HG02571 (cell line): ENCODE measurements around the gene PSORS1C1.
"Not testable (repeated sequence)": the region's sequence is repeated elsewhere in the genome, so short reads cannot be mapped to it uniquely, and the experiment has no call there.

Source experiments
- ATAC-seq: cut with Tn5 transposase; IDR thresholded peaks from one replicate; pipeline ENCODE4 v1.9.1; 2021; ENCODE audit warnings: mild to moderate bottlenecking, moderate library complexity; ENCODE audit not compliant: unreplicated experiment

PSORS1C1 gene

DNA sequence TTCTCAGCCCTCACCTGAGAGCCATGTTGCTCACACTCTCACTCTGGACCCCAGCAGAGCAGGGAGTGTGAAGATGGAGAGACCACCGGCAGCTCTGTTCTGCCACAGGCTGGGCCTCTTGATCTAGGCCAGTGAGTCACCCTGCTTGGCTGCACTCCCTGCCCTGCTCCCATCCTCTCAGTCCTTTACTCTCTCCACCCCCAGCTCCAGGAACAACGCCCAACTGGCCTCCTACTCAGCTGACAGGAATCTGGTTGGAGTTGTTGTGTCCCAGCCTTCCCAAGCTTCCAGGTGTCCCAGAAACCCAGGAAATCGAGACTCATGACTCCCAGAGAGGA lies at the start of gene PSORS1C1:
Gene PSORS1C1 (plus strand): TSS at position 260 of the 338 bp plus-strand sequence. CDS start 14,833 bp downstream, outside the sequence.
- ATAC-seq, result no peak

DNA sequence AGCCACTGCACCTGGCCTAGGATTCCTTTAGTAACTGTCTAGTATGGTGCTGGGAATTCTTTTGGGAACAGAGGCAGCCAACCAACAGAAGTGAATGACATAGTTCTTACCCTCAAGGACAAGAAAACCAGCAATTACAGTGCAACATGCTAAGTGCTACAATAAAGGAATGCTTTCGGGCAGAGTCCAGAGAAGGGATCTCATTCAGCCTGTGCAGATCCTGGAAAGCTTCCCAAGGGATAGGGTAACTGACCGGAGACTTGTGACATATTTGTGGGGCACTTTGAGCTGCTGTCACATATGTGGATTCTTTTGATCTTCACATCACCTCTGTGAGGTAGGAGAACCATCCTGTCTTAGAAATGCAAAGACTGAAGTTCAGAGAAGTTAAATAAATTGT lies 49.0 kb upstream of the PSORS1C1 start:
- ATAC-seq, result no peak

DNA sequence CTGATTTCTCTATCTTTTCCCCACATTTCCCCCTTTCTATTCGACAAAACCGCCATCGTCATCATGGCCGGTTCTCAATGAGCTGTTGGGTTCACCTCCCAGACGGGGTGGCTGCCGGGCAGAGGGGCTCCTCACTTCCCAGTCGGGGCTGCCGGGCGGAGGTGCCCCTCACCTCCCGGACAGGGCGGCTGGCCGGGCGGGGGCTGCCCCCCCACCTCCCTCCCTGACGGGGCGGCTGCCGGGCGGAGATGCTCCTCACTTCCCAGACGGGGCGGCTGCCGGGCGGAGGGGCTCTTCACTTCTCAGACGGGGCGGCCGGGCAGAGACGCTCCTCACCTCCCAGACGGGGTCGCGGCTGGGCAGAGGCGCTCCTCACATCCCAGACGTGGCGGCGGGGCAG lies 47.6 kb upstream of the PSORS1C1 start:
- not testable (repeated sequence) for ATAC-seq

DNA sequence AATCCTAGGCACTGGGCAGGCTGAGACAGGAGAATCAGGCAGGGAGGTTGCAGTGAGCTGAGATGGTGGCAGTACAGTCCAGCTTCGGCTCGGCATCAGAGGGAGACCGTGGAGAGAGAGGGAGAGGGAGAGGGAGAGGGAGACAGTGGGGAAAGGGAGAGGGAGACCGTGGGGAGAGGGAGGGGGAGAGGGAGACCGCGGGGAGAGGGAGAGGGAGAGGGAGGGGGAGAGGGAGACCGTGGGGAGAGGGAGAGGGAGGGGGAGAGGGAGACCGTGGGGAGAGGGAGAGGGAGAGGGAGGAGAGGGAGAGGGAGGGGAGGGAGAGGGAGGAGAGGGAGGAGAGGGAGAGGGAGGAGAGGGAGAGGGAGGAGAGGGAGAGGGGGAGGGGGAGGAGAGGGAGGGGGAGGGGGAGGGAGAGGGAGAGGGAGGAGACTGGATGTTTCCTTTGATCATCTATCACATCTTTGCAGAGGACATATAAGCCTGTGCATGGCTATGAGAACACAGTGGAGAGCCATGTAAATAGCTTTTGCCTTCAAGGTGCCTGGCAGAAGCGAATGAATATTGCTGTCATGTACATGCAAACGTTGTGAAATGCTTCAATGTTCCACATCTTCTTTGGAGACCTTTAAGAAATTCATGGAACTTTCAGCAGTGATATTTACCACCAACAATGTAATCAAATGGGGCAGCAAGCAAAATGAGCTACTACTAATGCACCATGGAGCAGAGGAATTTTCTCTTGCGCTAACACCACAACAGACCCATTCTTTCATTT lies 46.5 kb upstream of the PSORS1C1 start:
- ATAC-seq, result not testable (repeated sequence)

DNA sequence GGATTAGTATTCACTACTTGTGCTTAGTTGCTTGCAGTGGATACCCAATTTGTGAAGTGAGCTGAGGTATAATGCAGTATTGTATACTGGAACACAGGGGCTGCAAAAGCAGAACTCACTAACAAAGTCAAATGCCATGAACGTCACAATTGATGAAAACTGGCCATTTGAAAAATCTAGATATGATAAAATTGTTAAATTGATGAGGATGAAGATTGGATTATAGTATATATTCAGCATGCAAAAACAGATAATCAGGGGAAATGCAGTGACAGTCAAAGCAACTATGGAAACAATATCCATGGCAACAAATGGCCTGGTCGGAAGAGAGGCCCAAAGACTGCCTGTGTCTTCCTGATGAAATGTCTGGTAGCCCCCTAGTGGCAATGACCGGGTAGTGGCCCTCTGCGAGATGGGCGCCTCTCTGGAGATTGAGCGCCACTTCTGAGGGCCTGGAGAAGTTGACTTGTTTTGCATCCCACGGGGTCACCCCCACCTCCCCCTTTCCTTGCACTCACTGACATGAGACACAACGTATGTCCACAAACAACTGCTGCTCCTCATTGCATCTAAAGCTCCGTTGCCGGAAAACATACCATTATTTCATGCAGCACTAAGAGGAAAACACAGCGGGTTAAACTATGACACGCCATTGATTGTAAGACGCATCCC lies 45.8 kb upstream of the PSORS1C1 start:
- peak; percentile 61 for ATAC-seq

DNA sequence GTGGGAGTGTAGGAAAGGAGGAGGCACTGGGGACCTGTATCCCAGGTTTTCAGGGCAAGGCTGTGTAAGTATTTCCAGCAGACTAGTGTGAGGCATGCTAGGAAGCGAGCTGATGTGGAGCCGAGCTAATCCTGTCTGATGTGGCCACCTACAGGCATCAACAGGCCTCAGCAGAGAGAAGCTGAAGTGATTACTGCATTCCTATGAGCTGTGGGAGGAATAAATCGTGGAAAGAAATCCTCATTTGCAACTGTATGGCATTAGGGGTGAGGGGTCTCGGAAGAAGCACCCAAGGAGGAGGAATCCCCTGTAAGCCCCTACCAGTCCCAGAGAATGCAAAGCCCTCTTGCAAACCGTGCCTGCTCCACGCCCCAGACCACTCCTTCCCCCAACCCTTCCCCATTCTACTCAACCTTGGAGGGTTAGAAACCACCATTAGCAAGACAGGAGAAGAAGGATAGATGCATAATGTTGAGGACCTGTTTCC lies 43.8 kb upstream of the PSORS1C1 start:
- ATAC-seq, result no peak

DNA sequence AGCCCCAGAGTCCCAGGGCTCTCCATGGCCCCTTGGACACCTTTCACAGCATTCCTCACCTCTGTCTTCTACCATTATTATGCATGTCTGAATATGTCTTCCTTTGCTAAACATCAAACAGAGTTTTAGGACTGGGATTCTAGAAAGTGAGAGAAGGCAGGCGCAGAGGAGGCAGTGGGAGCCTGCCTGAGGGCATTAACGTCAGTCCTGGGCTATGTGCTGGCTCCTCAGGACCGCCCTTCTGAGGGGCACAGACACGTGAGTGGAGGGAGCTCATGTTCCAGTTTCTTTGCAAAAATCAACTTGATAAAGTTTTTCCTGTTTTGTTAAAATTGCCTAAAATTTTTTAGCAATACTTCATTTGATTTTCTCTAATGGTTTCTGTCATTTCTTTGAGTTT lies 40.2 kb upstream of the PSORS1C1 start:
- ATAC-seq, result no peak

DNA sequence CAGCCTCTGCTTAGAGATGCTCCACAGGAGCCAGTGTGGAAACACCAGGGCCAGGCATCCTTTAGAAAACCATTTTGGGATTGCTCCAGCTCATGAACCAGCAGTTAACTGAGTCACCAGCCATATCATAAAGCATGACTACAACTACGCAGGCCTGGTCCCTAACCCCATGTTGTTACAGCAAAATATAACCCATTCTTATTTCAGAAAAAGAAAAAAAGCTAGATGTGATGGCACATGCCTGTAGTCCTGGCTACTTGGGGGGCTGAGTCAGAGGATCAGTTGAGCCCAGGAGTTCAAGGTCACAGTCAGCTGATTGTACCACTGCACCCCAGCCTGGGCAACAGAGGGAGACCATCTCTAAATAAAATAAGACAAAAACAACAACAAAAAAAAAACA lies 39.1 kb upstream of the PSORS1C1 start:
- no peak for ATAC-seq

DNA sequence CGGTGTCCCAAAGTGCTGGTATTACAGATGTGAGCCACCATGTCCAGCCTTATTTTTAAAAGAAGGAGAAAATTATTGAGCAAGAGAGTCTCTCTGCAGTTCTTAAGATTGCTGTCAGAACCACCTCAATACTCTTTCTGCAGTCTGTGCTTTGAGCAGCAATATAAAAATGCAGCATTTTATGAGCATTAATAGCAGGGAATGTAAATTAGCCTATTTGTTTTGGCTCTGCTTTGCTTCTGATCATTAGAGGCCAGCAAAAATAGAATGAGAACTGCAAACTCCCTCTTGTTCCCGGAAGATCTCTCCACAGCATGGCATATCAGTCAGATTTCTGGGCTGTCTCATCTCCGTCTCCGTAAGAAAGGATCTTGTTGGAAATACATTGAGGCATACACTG lies 38.0 kb upstream of the PSORS1C1 start:
- ATAC-seq, result no peak

GRCh38 chr6:31079656-31080261 lies 34.8 kb upstream of the PSORS1C1 start:
- ATAC-seq, result no peak

DNA sequence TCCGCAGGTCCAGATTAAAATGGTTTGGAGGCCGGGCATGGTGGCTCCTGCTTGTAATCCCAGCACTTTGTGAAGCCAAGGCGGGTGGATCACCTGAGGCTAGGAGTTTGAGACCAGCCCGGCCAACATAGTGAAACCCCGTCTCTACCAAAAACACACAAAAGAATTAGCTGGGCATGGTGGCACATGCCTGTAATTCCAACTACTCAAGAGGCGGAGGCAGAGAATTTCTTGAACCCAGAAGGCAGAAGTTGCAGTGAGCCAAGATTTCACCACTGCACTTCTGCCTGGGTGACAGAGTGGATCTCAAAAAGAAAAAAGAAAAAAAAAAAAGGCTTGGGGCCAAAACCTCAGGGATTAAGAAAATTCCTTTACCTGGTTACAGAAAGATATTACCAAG lies 32.7 kb upstream of the PSORS1C1 start:
- ATAC-seq, result no peak

GRCh38 chr6:31083742-31084354 lies 30.8 kb upstream of the PSORS1C1 start:
- ATAC-seq, result no peak

DNA sequence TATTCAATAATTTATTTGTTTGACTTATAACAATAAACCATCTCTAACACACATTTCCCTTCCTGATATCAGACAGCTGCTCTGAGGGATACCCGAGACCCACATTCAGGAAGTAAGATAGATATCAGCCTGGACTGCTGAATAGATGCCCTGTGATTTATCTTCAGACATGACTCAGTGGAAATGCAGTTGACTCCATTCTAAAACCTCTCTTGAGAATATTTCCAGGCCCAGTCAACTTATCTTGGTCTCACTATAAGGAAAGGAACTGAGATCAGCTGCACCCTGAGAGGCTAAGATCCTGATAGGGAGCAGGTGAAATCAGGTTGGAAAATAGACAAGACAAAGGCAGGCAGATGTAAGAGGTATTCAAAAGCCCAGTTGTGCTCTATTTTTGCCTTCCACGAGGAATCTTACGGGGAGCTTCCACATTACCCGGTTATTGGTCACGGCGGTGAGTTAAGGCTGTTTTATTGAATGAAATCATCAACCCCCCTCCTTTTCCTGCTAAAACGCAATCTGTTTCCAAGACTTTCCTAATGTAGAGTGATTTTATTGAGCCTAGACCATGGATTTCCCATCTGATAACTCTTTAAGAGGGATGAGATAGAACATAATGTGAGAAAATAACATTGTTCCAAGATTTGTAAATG lies 27.7 kb upstream of the PSORS1C1 start:
- no peak for ATAC-seq

DNA sequence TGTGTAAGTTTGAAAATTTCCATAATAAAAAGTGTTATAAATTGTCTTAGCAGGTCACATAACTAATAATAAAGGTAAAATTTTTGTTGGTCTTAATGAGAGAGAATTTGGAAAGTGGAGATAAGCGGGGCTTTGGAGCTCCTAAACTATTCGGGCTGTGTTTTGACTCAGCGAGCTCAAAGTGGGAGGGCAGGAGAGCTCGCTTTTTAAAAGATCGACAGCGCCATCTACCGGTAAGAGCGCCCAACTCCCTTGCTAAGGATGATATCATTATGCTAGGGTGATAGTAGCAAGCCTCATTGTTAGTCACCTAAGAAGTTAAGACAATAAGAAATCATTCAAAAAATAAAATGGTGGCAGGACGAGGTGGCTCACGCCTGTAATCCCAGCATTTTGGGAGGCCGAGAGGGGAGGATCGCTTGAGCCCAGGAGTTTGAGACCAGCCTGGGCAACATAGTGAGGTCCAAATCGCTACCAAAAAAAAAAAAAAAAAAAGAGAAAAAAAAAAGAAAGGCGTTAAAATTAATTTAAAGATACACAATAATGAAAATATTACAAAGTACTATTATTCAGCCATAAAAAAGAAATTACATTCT lies 27.0 kb upstream of the PSORS1C1 start:
- ATAC-seq, result no peak

- ATAC-seq, result no peak
Measured at GRCh38 chr6:31090275-31090972, 24.2 kb upstream of the PSORS1C1 start.

GRCh38 chr6:31090973-31091364 lies 23.6 kb upstream of the PSORS1C1 start:
- no peak for ATAC-seq

DNA sequence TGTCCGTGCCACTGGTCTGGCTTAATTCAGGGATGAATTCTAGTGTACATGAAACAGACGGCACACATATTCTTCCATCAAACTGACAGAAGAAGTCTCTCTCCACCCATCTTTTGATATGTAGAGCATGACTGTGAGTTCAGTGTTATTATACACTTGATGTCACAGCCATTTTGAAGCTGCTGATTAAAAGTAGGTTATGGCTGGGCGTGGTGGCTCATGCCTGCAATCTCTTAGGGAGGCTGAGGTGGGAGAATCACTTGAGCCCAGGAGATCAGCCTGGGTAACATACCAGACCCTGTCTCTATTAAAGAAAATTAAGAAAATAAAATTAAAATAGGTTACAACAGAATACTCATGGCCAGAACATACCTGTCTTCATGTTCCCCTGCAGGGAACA lies 22.9 kb upstream of the PSORS1C1 start:
- ATAC-seq, result no peak

DNA sequence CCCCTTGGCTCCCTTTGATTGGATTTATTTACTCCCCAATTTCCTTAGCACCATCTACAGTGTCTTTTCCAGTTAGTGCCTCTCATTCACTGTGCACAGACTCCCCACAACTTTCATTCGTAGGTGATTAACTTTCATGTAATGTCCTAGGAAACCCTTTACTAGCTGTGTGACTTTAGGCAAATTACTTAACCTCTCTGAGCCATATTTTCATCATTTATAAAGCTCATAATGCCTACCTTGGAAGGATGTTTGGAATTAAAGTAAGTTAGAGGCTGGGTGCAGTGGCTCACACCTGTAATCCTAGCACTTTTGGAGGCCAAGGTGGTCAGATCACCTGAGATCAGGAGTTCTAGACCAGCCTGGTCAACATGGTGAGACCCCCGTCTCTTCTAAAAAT lies 22.4 kb upstream of the PSORS1C1 start:
- no peak for ATAC-seq

- ATAC-seq, result no peak
Measured at GRCh38 chr6:31092769-31093505, 21.7 kb upstream of the PSORS1C1 start.
